Activated CD4-positive, alpha-beta T cell treated with anti-CD3 and anti-CD28 coated beads, Interleukin-2, amount 50 U/mL, for 4 hours (primary cell): ENCODE measurements around the gene PPP1R36.
"Not testable (repeated sequence)": the region's sequence is repeated elsewhere in the genome, so short reads cannot be mapped to it uniquely, and the experiment has no call there.

Experiments used
- DNase-seq, 2 experiments: peaks; one replicate each; pipeline ENCODE4 v3.0.0-alpha.2; 2020

Gene PPP1R36

GRCh38 chr14:64569646-64570045 is 19.9 kb downstream of the PPP1R36 start:
- not testable (repeated sequence) for DNase-seq

GRCh38 chr14:64572386-64573104 is 22.8 kb downstream of the PPP1R36 start:
- DNase-seq, result no peak

DNA sequence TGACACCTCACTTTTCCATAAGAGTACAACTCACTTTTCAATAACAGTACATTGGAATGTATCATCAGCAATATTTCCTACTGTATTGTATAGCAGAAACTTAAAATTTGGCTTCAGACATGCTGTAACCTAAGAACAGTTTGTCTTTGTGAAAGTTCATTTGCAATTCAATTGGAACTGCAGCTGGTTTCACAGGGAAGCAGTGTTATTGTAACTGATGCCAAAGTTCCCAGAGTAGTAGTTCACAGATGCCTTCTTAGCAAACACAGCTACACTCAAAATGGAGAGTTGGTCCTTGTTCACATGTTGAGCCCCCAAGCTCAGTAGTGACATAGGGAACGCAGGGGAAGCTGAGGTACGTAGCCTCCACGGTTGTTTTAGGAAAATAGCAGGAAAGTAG is 23.3 kb downstream of the PPP1R36 start:
- DNase-seq, result no peak

DNA sequence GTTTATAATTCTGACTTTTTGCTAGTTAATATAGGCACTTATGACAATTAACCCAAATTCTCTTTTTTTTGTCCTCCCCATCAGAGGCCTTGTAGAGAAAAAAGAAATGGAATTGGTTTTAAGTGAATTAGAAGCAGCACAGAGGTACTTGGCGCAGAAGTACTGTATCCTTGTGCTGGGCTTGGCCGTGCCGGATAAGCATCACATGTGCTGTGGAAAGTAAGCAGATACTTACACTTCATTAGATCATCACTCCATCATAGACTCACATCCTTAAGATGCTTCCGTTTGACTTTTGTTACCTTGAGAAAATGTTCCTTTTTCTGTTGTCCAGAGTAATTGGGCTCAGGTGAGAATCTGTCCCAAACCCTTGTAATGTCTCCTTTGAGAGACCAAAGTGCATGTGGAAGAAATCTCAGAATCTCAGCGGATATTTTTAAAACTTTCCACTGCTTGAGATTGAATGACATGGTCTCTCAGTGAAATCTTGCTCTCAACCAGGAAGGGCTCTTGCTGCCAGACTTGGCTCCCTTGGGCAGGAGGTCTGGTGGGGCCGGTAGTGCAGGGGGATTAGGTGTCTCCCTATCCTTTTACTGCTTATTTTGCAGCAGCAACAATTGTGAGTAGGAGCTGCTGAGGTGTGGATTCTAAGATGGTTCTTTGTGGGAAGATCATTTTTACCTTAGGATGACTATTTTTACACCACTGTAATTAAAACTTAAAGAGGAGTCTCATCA is 24.8 kb downstream of the PPP1R36 start:
- DNase-seq, result no peak

GRCh38 chr14:64577211-64577610 is 27.4 kb downstream of the PPP1R36 start:
- no peak for DNase-seq

- no peak for DNase-seq
Measured at GRCh38 chr14:64580467-64580866, 30.7 kb downstream of the PPP1R36 start.

- DNase-seq, result no peak
Measured at GRCh38 chr14:64581363-64581762, 31.6 kb downstream of the PPP1R36 start.

DNA sequence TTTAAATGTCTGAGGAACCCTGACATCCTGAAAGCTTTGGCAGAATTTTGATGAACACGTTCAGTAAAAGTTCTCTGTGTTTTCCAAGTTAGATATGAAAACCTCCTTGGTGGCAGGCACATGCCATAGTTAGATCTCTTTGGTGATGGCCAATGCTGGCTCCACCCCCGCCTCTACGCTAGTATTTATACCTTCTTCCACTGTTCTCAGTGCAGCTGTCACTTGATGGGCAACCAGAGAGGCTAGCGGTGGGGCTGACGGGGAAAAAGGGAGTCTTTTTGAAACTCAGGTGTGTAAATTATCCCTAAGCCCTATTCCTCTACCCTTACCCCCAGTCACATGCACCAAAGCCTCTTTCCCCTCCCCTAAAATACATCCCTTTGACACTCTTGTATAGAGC is 32.1 kb downstream of the PPP1R36 start:
- no peak for DNase-seq

GRCh38 chr14:64584190-64584589 is 34.4 kb downstream of the PPP1R36 start:
- DNase-seq, result no peak

GRCh38 chr14:64591809-64592208 is 42.0 kb downstream of the PPP1R36 start:
- DNase-seq, result no peak

- no peak for DNase-seq
Measured at GRCh38 chr14:64594438-64594837, 44.7 kb downstream of the PPP1R36 start.

GRCh38 chr14:64598404-64598803 is 48.6 kb downstream of the PPP1R36 start:
- DNase-seq, result no peak

GRCh38 chr14:64601571-64601970 is 51.8 kb downstream of the PPP1R36 start:
- DNase-seq, result no peak

DNA sequence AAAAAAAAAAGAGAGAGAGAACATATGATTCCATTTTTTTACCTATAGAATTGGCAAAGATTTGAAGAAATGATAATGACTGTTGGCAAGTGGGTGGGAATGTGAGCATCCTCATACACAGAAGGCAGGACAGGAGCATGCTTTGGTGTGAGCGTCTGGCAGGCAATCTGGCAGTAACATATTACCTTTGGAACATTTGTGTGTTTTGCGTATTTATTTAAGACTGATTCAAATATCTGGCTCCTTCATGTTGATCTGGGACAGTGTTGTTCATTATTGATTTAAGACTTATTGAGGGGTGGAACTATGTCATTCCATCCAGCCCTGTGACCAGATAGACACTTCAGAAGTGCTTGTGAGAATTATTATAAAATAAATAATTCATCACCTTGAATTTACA is 53.1 kb downstream of the PPP1R36 start:
- no peak for DNase-seq

GRCh38 chr14:64604001-64604400 is 54.2 kb downstream of the PPP1R36 start:
- no peak for DNase-seq

DNA sequence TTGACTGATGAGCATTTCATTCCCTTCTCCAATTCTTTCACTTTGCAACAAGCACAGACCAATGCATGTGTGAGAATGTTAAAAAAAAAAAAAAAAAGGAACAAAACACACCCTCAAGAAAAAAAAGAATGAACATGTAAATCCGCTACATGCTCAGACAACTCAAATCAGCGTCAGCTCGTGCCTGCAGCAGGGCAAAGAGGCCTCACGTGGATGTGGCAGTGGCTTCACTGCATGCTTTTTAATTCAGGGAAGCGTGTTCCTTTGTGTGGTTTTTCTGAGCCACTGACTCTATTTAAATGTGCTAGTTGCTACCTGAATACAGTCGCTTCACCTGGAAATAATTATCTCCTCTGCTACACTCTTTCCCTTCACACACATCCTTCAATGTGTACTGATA is 55.1 kb downstream of the PPP1R36 start:
- no peak for DNase-seq

DNA sequence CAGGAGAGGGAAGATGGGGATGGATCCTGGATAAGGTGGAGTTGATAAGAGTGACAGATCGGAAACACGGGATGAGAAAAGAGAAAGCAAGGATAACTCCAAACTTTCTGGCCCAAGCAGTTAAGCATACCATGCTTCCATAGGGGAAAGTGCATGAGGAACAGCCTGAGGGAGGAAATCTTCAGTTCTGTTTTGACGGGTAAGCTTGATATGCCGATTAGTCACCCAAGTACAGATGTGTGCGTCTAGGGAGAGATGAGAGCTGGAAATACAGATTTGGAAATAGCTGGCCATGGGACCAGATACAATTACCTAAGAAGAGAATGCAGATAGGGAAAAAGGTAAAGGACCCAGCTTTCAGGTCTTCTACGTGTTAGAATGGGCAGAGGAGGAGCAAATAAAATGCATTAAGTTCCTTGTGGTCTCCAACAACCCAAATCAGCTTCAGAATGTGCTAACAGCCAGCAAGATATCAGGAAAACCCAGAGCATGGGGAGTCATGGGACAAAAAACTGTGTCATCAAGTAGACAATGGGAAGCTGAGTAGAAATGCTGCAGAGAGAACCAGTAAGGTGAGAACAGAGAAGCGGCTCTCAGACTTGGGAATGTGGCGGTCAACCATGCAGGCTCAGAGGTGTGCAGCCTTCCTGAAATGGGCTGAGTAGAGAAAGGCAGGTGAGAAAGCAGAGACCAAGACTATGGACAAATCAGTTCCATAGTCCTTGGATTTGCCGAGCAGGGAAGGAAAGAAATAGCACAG is 56.3 kb downstream of the PPP1R36 start:
- DNase-seq, result no peak

- DNase-seq, result no peak
Measured at GRCh38 chr14:64610049-64610746, 60.4 kb downstream of the PPP1R36 start.

- no peak for DNase-seq
Measured at GRCh38 chr14:64611358-64612020, 61.7 kb downstream of the PPP1R36 start.

DNA sequence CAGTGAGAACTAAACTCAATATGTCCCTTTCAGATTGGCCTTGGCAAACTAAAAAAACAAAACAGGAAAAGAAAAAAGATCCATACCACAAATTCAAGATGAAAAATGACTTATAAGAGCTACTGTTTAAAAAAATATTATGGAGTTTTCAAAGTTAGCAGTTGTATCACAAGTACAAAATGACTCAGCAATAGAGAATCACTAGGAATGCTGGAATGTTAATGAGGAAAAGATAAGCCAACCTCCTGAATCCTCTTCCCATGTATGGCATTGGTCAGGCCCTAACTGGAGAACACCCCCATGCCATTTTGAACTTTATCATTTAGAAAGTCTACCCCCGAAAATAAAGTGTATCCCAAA is 62.2 kb downstream of the PPP1R36 start:
- DNase-seq, result no peak

- no peak for DNase-seq
Measured at GRCh38 chr14:64612971-64613666, 63.4 kb downstream of the PPP1R36 start.

GRCh38 chr14:64614166-64614565 is 64.4 kb downstream of the PPP1R36 start:
- no peak for DNase-seq
